ENCODE data around the gene BPI. TPM values are rescaled to one million over a fixed set of nuclear protein-coding genes. Genes with fewer than 3 reads are reported as not detected.

BPI gene
- polyA plus RNA-seq, 1 of the 3 experiments (the other 2 are of a cell fraction) = not detected

GRCh38 chr20:38277285-38277684 is 26.7 kb upstream of the BPI start (continued):
- TF ChIP-seq, protein P1, sequence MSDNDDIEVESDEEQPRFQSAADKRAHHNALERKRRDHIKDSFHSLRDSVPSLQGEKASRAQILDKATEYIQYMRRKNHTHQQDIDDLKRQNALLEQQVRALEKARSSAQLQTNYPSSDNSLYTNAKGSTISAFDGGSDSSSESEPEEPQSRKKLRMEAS (IDR thresholded peaks at IDR 0.05; ENCODE audit: low read depth) = no peak
- TF ChIP-seq FOSL2 (IDR thresholded peaks at IDR 0.05; ENCODE audit: borderline replicate concordance, low read depth) (no peak), NRF1 (IDR thresholded peaks at IDR 0.05; ENCODE audit: low read depth, low read length) (no peak)

- no peaks in the 10 kb centered on the region for H3K27me3 ChIP-seq (ENCODE audit: insufficient read depth)
- H3K4me3 ChIP-seq (ENCODE audit: low read depth in 2 of 2, low read length in 1 of 2) = no peak overlapping the region
- no peak for TF ChIP-seq SIN3A (IDR thresholded peaks at IDR 0.05; ENCODE audit: borderline replicate concordance, low read depth, low read length)
- TF ChIP-seq ZBTB33 (IDR thresholded peaks at IDR 0.05; ENCODE audit: borderline replicate concordance, low read depth) = no peak
- TF ChIP-seq JUND (IDR thresholded peaks at IDR 0.05) = no peak
- no peak for TF ChIP-seq NRF1 (IDR thresholded peaks at IDR 0.05; ENCODE audit: low read depth, low read length)
- no peak for TF ChIP-seq YY1 (IDR thresholded peaks at IDR 0.05; ENCODE audit: low read depth)
- H3K9me3 ChIP-seq = no peaks in the 10 kb centered on the region
- H3K79me2 ChIP-seq (ENCODE audit: insufficient read depth) = no peaks in the 10 kb centered on the region
- no peak overlapping the region for H3K4me2 ChIP-seq
- H3K4me1 ChIP-seq (ENCODE audit: control insufficient read depth in 1 of 2, insufficient read depth in 2 of 2, low read depth in 1 of 2, low read length in 1 of 2) = peaks cover 0 to 9% of the 10 kb centered on the region in 2 experiments; a peak in 1 of 4 replicates
- H3F3A ChIP-seq (replicated peaks; ENCODE audit: insufficient read depth) = peaks cover 35% of the 10 kb centered on the region
- H3K9ac ChIP-seq = no peak overlapping the region
- ChIA-PET CTCF (interaction anchor here (1.4 kb wide), 1 partner anchor 48 kb away, joined by 3 read pairs; no protein-coding TSS in a partner anchor), POLR2A (no interaction called here)
- no peaks in the 10 kb centered on the region for H4K20me1 ChIP-seq (ENCODE audit: insufficient read depth)
- no peaks in the 10 kb centered on the region for H3K9me2 ChIP-seq
- no peaks in the 10 kb centered on the region for H3K36me3 ChIP-seq (replicated peaks in 1 of 2; ENCODE audit: control insufficient read depth in 1 of 2, insufficient read depth in 2 of 2, low read length in 1 of 2)
- no peak overlapping the region for H2AFZ ChIP-seq (ENCODE audit: low read depth)
- H3K27ac ChIP-seq (ENCODE audit: low read depth in 2 of 2, low read length in 1 of 2) = no peak overlapping the region
- 94% methylated on average over 2 of the region's 2 CpGs for WGBS (ENCODE audit: low lambda C conversion rate)
- no peak for DNase-seq
These were observed 26.3 kb upstream of the BPI start for GRCh38 chr20:38277691-38278090.

GRCh38 chr20:38278131-38278530 is 25.8 kb upstream of the BPI start:
- Histone ChIP-seq H3K4me1 (ENCODE audit: control insufficient read depth in 1 of 2, insufficient read depth in 2 of 2, low read depth in 1 of 2, low read length in 1 of 2) (peaks cover 0 to 5% of the 10 kb centered on the region in 2 experiments; a peak in 1 of 4 replicates), H3K9ac (no peak overlapping the region), H3K79me2 (ENCODE audit: insufficient read depth) (no peaks in the 10 kb centered on the region), H3K36me3 (replicated peaks in 1 of 2; ENCODE audit: control insufficient read depth in 1 of 2, insufficient read depth in 2 of 2, low read length in 1 of 2) (no peaks in the 10 kb centered on the region), H3K27me3 (ENCODE audit: insufficient read depth) (no peaks in the 10 kb centered on the region), H3K9me3 (no peaks in the 10 kb centered on the region), H3K27ac (ENCODE audit: low read depth in 2 of 2, low read length in 1 of 2) (no peak overlapping the region), H3K4me3 (ENCODE audit: low read depth in 2 of 2, low read length in 1 of 2) (no peak overlapping the region), H4K20me1 (ENCODE audit: insufficient read depth) (no peaks in the 10 kb centered on the region), H3K4me2 (no peak overlapping the region), H3F3A (replicated peaks; ENCODE audit: insufficient read depth) (peaks cover 35% of the 10 kb centered on the region), H2AFZ (ENCODE audit: low read depth) (no peak overlapping the region), H3K9me2 (no peaks in the 10 kb centered on the region)
- ChIA-PET POLR2A (no interaction called here), CTCF (interaction anchor here (1.4 kb wide), 1 partner anchor 49 kb away, joined by 3 read pairs; no protein-coding TSS in a partner anchor)
- TF ChIP-seq FOXM1 (IDR thresholded peaks at IDR 0.05; ENCODE audit: low read depth) (no peak), IRF3 (IDR thresholded peaks at IDR 0.05; ENCODE audit: low read depth, low read length) (no peak), CHD2 (IDR thresholded peaks at IDR 0.05; ENCODE audit: low read length, partially characterized antibody) (no peak), RXRA (IDR thresholded peaks at IDR 0.05; ENCODE audit: borderline replicate concordance, low read depth) (no peak), MEF2A (IDR thresholded peaks at IDR 0.05; ENCODE audit: borderline replicate concordance, low read depth) (no peak), TAF1 (IDR thresholded peaks at IDR 0.05; ENCODE audit: borderline replicate concordance, low read depth, low read length) (no peak), SIN3A (IDR thresholded peaks at IDR 0.05; ENCODE audit: borderline replicate concordance, low read depth, low read length) (no peak), PBX3 (IDR thresholded peaks at IDR 0.05) (no peak), JUND (IDR thresholded peaks at IDR 0.05) (no peak), RAD21 (IDR thresholded peaks at IDR 0.05; ENCODE audit: low read length) (no peak), RCOR1 (IDR thresholded peaks at IDR 0.05; ENCODE audit: low read length) (no peak), GABPA (IDR thresholded peaks at IDR 0.05; ENCODE audit: low read depth) (no peak), ELF1 (IDR thresholded peaks at IDR 0.05) (no peak)
- TF ChIP-seq, protein P1 (IDR thresholded peaks at IDR 0.05; ENCODE audit: low read depth) = no peak
- TF ChIP-seq, protein P2, sequence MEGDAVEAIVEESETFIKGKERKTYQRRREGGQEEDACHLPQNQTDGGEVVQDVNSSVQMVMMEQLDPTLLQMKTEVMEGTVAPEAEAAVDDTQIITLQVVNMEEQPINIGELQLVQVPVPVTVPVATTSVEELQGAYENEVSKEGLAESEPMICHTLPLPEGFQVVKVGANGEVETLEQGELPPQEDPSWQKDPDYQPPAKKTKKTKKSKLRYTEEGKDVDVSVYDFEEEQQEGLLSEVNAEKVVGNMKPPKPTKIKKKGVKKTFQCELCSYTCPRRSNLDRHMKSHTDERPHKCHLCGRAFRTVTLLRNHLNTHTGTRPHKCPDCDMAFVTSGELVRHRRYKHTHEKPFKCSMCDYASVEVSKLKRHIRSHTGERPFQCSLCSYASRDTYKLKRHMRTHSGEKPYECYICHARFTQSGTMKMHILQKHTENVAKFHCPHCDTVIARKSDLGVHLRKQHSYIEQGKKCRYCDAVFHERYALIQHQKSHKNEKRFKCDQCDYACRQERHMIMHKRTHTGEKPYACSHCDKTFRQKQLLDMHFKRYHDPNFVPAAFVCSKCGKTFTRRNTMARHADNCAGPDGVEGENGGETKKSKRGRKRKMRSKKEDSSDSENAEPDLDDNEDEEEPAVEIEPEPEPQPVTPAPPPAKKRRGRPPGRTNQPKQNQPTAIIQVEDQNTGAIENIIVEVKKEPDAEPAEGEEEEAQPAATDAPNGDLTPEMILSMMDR (IDR thresholded peaks at IDR 0.05) = no peak
- WGBS (ENCODE audit: low lambda C conversion rate) = 90% methylated on average over 14 of the region's 14 CpGs
- no peak for DNase-seq

Data from SK-N-SH (cell line).